H4 (cell line): ENCODE data around the gene TPP1. TPM values are rescaled to one million over a fixed set of nuclear protein-coding genes. Genes with fewer than 3 reads are reported as not detected.
A peak's percentile ranks its signal among the peaks of the same experiment; 100 is the strongest.

Experiments
- DNase-seq: peaks from one replicate; pipeline ENCODE4 v3.0.0-alpha.2; 2015; ENCODE audit warnings: low spot score
- total RNA-seq: library from RNA; depleted of rRNA; stranded (reverse); fragments of >200 nt; shearing (Covaris generic); gene quantifications from 2 replicates; pipeline ENCODE4 v1.2.3, GENCODE V29; 2014

Gene TPP1
- total RNA-seq, 1 experiment from 2014 or later = 29.1 TPM

GRCh38 chr11:6611092-6611962 is 7.9 kb downstream of the TPP1 start:
- no peak for DNase-seq

GRCh38 chr11:6610591-6610990 is 8.6 kb downstream of the TPP1 start:
- DNase-seq = no peak

DNA sequence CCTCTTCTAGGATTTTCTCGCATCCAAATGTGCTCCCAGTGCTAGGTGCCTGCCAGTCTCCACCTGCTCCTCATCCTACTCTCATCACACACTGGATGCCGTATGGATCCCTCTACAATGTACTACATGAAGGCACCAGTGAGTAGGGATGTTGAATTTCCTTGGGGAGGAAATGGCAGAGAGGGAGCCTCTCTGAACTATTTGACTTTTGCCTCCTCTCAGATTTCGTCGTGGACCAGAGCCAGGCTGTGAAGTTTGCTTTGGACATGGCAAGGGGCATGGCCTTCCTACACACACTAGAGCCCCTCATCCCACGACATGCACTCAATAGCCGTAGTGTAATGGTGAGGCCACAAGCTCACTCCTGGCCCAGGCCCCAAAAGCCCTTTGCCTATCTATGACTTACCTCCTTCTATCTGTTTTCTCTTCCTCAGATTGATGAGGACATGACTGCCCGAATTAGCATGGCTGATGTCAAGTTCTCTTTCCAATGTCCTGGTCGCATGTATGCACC is 9.7 kb downstream of the TPP1 start:
- no peak for DNase-seq

DNA sequence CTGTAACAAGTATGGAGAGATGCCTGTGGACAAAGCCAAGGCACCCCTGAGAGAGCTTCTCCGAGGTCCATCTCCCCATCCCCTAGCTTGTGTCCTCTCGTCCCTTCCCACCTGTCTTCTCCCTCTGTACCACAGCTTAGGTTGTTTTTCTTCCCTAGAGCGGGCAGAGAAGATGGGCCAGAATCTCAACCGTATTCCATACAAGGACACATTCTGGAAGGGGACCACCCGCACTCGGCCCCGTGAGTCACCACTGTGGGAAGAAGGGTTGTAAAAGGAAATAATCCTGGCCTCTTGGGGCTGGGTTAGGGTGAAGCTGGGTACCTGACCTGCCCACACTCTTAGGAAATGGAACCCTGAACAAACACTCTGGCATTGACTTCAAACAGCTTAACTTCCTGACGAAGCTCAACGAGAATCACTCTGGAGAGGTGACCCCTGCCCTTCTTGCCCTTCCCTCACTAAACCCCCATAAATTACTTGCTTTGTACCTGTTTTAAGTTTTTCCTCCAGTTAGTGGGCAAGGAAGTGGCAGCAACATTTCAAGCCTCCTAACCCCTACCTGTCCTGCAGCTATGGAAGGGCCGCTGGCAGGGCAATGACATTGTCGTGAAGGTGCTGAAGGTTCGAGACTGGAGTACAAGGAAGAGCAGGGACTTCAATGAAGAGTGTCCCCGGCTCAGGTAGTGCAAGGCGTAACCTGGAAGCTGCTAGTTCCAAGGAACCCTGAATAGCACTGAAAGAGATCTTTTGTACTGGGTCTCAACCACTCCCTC is 10.3 kb downstream of the TPP1 start:
- DNase-seq = no peak

DNA sequence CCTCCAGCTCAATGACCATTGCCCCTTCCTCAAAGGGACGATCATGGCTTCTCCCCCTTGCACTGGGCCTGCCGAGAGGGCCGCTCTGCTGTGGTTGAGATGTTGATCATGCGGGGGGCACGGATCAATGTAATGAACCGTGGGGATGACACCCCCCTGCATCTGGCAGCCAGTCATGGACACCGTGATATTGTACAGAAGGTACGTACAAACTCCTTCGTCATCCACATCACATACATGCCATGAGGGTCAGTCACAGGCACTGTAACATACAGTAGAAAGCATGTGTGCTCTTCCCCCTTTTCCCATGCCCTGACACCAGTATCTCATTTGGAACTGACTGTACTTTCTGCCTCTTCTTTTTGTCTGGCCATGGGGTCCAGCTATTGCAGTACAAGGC is 11.2 kb downstream of the TPP1 start:
- DNase-seq = no peak

- no peak for DNase-seq
These were observed 11.9 kb downstream of the TPP1 start for GRCh38 chr11:6607190-6607795.

GRCh38 chr11:6606471-6607189 is 12.6 kb downstream of the TPP1 start:
- DNase-seq = peak; percentile 97

DNA sequence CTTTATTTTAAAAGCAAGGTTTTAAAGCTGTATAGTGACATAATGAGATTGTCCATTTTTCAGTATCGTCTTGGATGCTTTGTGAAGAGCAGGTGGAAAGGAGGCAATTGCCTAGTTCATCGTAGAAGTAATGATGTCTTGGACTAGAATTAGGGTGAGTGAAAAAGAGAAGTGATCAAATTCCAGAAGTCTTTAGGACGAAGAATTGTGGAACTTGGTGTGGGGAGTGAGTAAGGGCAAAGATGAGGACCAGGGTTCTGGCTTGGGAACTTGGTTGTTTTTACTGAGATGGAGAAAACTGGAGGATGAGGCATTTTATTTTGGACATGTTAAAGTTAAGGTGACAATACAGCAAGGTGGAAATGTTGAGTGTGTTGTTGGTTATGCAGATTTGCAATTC is 14.4 kb downstream of the TPP1 start:
- no peak for DNase-seq

DNA sequence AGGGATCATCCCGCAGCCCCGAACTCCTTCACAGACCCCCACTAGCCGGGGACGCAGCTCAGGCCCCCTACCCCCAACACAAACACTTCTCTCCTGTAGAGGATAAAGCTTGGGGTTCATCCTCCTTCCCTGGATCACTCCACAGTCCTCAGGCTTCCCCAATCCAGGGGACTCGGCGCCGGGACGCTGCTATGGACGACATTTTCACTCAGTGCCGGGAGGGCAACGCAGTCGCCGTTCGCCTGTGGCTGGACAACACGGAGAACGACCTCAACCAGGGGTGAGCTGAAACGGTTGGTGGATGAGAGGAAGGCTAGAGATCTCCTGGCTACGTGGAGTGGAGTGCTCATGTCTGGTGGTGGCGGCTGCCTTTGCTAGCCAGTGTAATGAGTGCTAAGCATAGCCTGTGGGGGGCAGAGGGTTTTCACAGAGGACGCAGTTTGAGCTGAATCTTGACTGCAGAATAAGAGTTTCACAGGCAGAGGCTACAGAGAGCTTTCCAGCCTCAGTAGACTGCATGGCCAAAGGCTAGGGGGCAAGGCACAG is 15.1 kb downstream of the TPP1 start:
- DNase-seq = peak; percentile 52

- peak; percentile 88 for DNase-seq
These were observed 15.7 kb downstream of the TPP1 start, which contains the start of the genes ILK and RRP8 for GRCh38 chr11:6603287-6604080. Gene ILK (plus strand): TSS chr11:6603774. CDS start chr11:6604272, 498 bp downstream. Gene RRP8 (minus strand): TSS chr11:6603616. CDS start chr11:6603502, 114 bp downstream.

DNA sequence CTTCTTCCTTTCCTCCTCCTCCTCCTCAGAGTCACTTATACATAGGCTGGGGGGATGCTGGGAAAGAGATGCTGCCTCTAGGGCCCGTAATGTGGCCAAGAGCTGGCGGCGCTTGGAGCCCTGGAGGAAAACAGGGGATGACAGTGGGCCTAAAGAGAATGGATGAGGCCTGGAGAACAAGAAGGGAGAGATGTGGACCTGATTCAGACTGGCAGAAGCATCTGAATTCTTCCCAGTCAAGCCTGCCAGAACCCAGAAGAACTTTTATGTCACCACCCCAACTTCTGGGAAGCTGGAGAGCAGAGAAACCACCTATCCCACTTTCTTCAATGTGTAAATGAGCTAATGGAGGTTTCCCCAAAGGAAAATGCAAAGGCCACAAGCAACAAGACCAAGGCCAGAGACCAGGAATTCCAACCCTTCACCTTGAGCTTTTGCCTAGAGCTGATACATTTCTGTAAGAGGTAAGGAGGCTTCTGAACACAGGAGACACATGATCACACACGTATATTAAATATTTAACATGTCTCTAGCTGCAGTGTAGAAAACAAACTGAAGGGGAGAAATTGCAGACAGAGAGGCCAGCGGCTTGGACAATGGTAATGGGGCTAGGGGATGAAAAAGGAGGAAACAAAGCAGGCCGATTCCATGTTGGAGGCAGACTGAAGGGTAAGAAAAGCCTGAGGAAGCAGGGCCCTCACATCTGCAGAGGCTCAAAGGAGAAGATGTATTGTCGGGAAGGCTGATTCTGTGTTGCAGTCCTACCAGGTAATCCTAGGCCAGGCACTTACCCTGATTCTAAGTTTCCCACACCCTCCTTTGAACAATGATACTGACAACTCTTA is 16.9 kb downstream of the TPP1 start:
- DNase-seq = no peak

DNA sequence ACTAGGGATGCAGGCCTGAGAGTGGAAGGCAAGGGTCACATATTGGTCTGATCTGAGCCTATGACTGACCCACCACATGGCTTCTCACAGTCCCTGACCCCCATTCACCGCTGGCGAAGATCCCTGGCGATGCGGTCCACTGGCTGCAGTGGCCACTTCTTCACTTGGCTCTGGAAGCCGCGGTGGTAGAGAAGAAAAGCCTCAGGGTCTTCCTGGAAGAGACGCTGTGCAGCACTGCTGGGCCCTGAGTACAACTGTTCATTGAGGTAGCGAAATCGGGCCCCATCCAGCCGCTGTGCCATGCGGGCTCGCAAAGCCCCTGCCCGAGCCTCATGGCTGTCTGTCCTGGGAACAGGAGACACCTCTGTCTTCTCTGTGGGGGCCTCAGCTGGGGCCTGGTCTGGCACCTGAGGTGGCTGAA is 18.2 kb downstream of the TPP1 start:
- DNase-seq = no peak

DNA sequence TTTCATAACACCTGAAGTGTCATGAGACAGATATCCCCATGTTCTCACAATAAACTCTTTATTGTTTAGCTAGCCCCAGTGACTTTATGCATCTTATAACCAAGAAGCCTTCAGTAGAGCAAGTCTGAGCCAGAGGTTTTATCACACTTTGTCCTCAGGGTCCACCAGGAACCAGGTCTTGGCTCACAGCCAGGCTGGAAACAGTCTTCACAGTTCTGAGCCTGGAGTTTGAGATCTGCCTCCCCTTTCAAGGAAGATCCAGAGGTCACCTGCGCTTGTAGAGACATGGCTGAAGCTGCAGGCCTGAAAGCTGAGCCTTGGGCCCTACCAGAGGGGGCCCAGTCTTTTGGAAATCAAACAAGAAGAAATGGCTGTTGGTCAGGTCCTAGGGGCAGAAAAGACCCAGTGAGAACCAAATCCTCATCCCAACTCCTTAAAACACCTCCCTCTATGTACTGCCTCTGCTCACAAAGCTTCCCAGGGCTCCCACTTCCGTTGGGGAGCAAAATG is 19.3 kb downstream of the TPP1 start:
- no peak for DNase-seq

- no peak for DNase-seq
These were observed 19.8 kb downstream of the TPP1 start for GRCh38 chr11:6599449-6599848.

GRCh38 chr11:6598555-6598954 is 20.7 kb downstream of the TPP1 start:
- no peak for DNase-seq

- DNase-seq = no peak
These were observed 22.9 kb downstream of the TPP1 start for GRCh38 chr11:6596239-6596877.

- no peak for DNase-seq
These were observed 25.0 kb downstream of the TPP1 start for GRCh38 chr11:6594142-6594768.

DNA sequence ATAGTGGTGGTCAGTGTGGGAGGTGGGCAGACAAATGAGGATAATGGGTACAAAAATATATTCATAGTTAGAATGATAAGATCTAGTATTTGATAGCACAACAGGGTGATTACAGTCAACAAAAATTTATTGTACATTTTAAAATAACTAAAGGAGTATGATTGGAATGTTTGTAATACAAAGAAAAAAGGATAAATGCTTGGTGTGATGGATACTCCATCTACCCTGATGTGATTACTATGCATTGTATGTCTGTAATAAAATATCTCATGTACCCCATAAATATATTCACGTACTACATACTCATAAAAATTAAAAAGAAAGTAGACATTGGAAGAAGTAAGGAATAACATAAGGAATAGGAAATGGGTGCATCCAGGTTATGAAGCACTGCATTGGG is 31.2 kb downstream of the TPP1 start:
- DNase-seq = no peak
